B cell (primary cell): ENCODE data around the gene ANKHD1. TPM values are rescaled to one million over a fixed set of nuclear protein-coding genes. Genes with fewer than 3 reads are reported as not detected.

Experiments used
- ATAC-seq: fragments of 200-7000 bp; cut with Tn5 transposase; one replicate; pipeline ENCODE4 v1.10.0; 2021; ENCODE audit warnings: low read depth, mild to moderate bottlenecking, moderate number of reproducible peaks, moderate library complexity
- CTCF ChIA-PET: fragments of 350-600 bp; sonication (Branson Sonifier 250); formaldehyde crosslinking; loops from one replicate; lab custom pipeline; 2021; ENCODE audit warnings: antibody characterized with exemption, inconsistent platforms; lab: Charles Lee
- POLR2A ChIA-PET: fragments of 350-600 bp; sonication (Branson Sonifier 250); formaldehyde crosslinking; loops from one replicate; lab custom pipeline; 2021; ENCODE audit warnings: antibody characterized with exemption; lab: Charles Lee
- DNase-seq: peaks from one replicate; pipeline ENCODE4 v3.0.0; 2013
- H2AFZ ChIP-seq: 2 replicates; pipeline ENCODE4 v1.6.1; 2012; ENCODE audit warnings: mild to moderate bottlenecking, low read depth, low read length; ENCODE audit not compliant: insufficient read depth, poor library complexity, severe bottlenecking
- H3K27ac ChIP-seq, 2 donors: 1 replicate in 1 of 2; 2 replicates in 1 of 2; pipeline ENCODE4 v1.5.1; 2012 to 2013; ENCODE audit warnings: low read length in 2 of 2, mild to moderate bottlenecking in 2 of 2, moderate library complexity in 1 of 2
- H3K27me3 ChIP-seq, 4 experiments: fragments of 200-600 bp in 1 of 4; sonication (generic) in 1 of 4; replicated peaks in 1 of 4; 1 replicate in 2 of 4; 2 replicates in 2 of 4; pipeline versions ENCODE4 v1.6.1 to v1.7.0; 2013 to 2016; ENCODE audit warnings: low read length in 3 of 4, mild to moderate bottlenecking in 2 of 4, mixed read lengths in 1 of 4, moderate library complexity in 1 of 4; ENCODE audit not compliant: insufficient read depth in 4 of 4, control insufficient read depth in 3 of 4; ENCODE audit errors: control extremely low read depth in 1 of 4
- H3K36me3 ChIP-seq, 2 experiments: replicated peaks in 1 of 2; 1 replicate in 1 of 2; 2 replicates in 1 of 2; pipeline versions ENCODE4 v1.6.1 to v1.7.1; 2013; ENCODE audit warnings: low read length in 1 of 2; ENCODE audit not compliant: insufficient read depth in 2 of 2, control insufficient read depth in 1 of 2; ENCODE audit errors: control extremely low read depth in 1 of 2, extremely low read depth in 1 of 2
- H3K4me1 ChIP-seq, 2 donors: fragments of 200-600 bp in 1 of 2; sonication (generic) in 1 of 2; 1 replicate in 1 of 2; 2 replicates in 1 of 2; pipeline versions ENCODE4 v1.5.1 to v1.6.1; 2013 to 2017; ENCODE audit warnings: low read length in 2 of 2; ENCODE audit not compliant: control insufficient read depth in 2 of 2, insufficient read depth in 2 of 2
- H3K4me2 ChIP-seq: replicated peaks from 2 replicates; pipeline ENCODE3; 2012; ENCODE audit warnings: mild to moderate bottlenecking, low read depth, low read length; ENCODE audit not compliant: poor library complexity, severe bottlenecking
- H3K4me3 ChIP-seq, 5 experiments: fragments of 200-600 bp in 1 of 5; sonication (generic) in 1 of 5; 1 replicate in 3 of 5; 2 replicates in 2 of 5; pipeline versions ENCODE4 v1.5.1 to v1.7.0; 2011 to 2016; ENCODE audit warnings: low read length in 4 of 5, mild to moderate bottlenecking in 4 of 5, low read depth in 2 of 5, control low read depth in 1 of 5, moderate library complexity in 1 of 5; ENCODE audit not compliant: insufficient read depth in 1 of 5; ENCODE audit errors: control extremely low read depth in 1 of 5, extremely low read depth in 1 of 5
- H3K79me2 ChIP-seq: fragments of 200-600 bp; sonication (generic); one replicate; pipeline ENCODE4 v1.6.0; 2016; ENCODE audit warnings: low read length; ENCODE audit not compliant: control insufficient read depth, insufficient read depth
- H3K9ac ChIP-seq: fragments of 200-600 bp; sonication (generic); 2 replicates; pipeline ENCODE4 v1.6.1; 2017; ENCODE audit warnings: mild to moderate bottlenecking, low read length, moderate library complexity
- H3K9me3 ChIP-seq, 3 donors: one replicate each; pipeline versions ENCODE4 v1.6.1 to v1.7.1; 2013; ENCODE audit warnings: low read length in 2 of 3; ENCODE audit not compliant: control insufficient read depth in 2 of 3, insufficient read depth in 1 of 3; ENCODE audit errors: control extremely low read depth in 1 of 3
- H4K20me1 ChIP-seq: 2 replicates; pipeline ENCODE4 v1.6.0; 2012; ENCODE audit warnings: mild to moderate bottlenecking, low read length; ENCODE audit not compliant: insufficient read depth, control insufficient read depth, poor library complexity, severe bottlenecking
- H3K27ac Mint-ChIP-seq: one replicate; pipeline ENCODE4 v1.8.0; 2021; ENCODE audit warnings: mixed read lengths
- H3K27me3 Mint-ChIP-seq: one replicate; pipeline ENCODE4 v1.8.0; 2021; ENCODE audit warnings: mixed read lengths
- H3K4me1 Mint-ChIP-seq: one replicate; pipeline ENCODE4 v1.8.0; 2021; ENCODE audit warnings: mixed read lengths
- H3K4me3 Mint-ChIP-seq: one replicate; pipeline ENCODE4 v1.8.0; 2021; ENCODE audit warnings: mixed read lengths
- H3K9me3 Mint-ChIP-seq: one replicate; pipeline ENCODE4 v1.8.0; 2022; ENCODE audit warnings: mixed read lengths; ENCODE audit not compliant: insufficient read depth
- CTCF ChIP-seq: fragments of 200-600 bp; IDR thresholded peaks from one replicate; pipeline ENCODE4 v1.8.0; 2022; ENCODE audit warnings: antibody characterized with exemption, mild to moderate bottlenecking
- EZH2 ChIP-seq: IDR thresholded peaks from 2 replicates; pipeline ENCODE4 v1.6.1; 2012; ENCODE audit warnings: borderline replicate concordance, low read depth, mild to moderate bottlenecking, moderate library complexity, low read length; ENCODE audit not compliant: insufficient read depth, poor library complexity, severe bottlenecking
- WGBS: methylation state at CpG from one replicate; pipeline ENCODE4 v1.1.5; 2013; ENCODE audit warnings: missing lambda C conversion rate; ENCODE audit not compliant: insufficient coverage; 5-methylcytosine and 5-hydroxymethylcytosine counted together
- intact Hi-C: fragments of 100-400 bp; cut with micrococcal nuclease; formaldehyde crosslinking; loops from one replicate; pipeline ENCODE4 v1.10.0; 2022
- polyA plus RNA-seq: library from polyadenylated mRNA; depleted of rRNA; stranded (reverse); fragments of >200 nt; gene quantifications from 2 replicates; pipeline ENCODE4 v1.2.3, GENCODE V29; 2012
- total RNA-seq, 2 donors: library from RNA; stranded (reverse); fragments of 120-200 nt in 1 of 2; gene quantifications; 1 replicate in 1 of 2; 2 replicates in 1 of 2; pipeline versions ENCODE4 v1.2.3 to v1.2.4, GENCODE V29; 2013 to 2022

The ANKHD1 gene
- total and polyA plus RNA-seq, 2 donors (not counting 1 experiment from before 2014, with no cell fraction given) = 96.3 to 246 TPM

- no peaks in the 10 kb centered on the region for H3K9me3 Mint-ChIP-seq
- TF ChIP-seq CTCF = no peak
- no peak for TF ChIP-seq EZH2
- H3K4me1 Mint-ChIP-seq = peaks cover 2% of the 10 kb centered on the region
- intact Hi-C loops = no loop called here
- WGBS = no CpG with 5 or more reads among the region's 1 CpG
- H3K36me3 ChIP-seq = peaks cover 2 to 16% of the 10 kb centered on the region in 2 experiments
- no peak overlapping the region for H3K4me2 ChIP-seq
- no peak overlapping the region for H3K27ac Mint-ChIP-seq
- peaks cover 7% of the 10 kb centered on the region for H4K20me1 ChIP-seq
- no peak overlapping the region for H3K4me3 ChIP-seq
- no peaks in the 10 kb centered on the region for H3K27me3 Mint-ChIP-seq
- no peaks in the 10 kb centered on the region for H3K79me2 ChIP-seq
- no peak overlapping the region for H3K9ac ChIP-seq
- no peaks in the 10 kb centered on the region for H3K4me1 ChIP-seq
- H3K9me3 ChIP-seq = no peaks in the 10 kb centered on the region
- no peak overlapping the region for H3K27ac ChIP-seq
- DNase-seq (no peak), ATAC-seq (no peak)
- no peaks in the 10 kb centered on the region for H3K27me3 ChIP-seq
- H2AFZ ChIP-seq = no peak overlapping the region
- ChIA-PET CTCF (no interaction called here), POLR2A (no interaction called here)
- no peak overlapping the region for H3K4me3 Mint-ChIP-seq
Measured at GRCh38 chr5:140466981-140467742, 65.5 kb downstream of the ANKHD1 start.

- no peaks in the 10 kb centered on the region for H3K27me3 Mint-ChIP-seq
- ATAC-seq = no peak
- POLR2A ChIA-PET = no interaction called here
- peaks cover 2% of the 10 kb centered on the region for H3K4me1 Mint-ChIP-seq
- no peak for DNase-seq
- no peak overlapping the region for H2AFZ ChIP-seq
- intact Hi-C loops = no loop called here
- H3K27ac ChIP-seq = no peak overlapping the region
- H3K79me2 ChIP-seq = no peaks in the 10 kb centered on the region
- no CpG with 5 or more reads among the region's 3 CpGs for WGBS
- H4K20me1 ChIP-seq = peaks cover 7% of the 10 kb centered on the region
- CTCF ChIA-PET = no interaction called here
- H3K9me3 Mint-ChIP-seq = no peaks in the 10 kb centered on the region
- TF ChIP-seq CTCF (no peak), EZH2 (no peak)
- H3K36me3 ChIP-seq = peaks cover 2 to 17% of the 10 kb centered on the region in 2 experiments
- H3K4me1 ChIP-seq = no peaks in the 10 kb centered on the region
- no peak overlapping the region for H3K4me3 Mint-ChIP-seq
- no peaks in the 10 kb centered on the region for H3K27me3 ChIP-seq
- no peak overlapping the region for H3K9ac ChIP-seq
- H3K4me2 ChIP-seq = no peak overlapping the region
- H3K9me3 ChIP-seq = no peaks in the 10 kb centered on the region
- H3K4me3 ChIP-seq = no peak overlapping the region
- H3K27ac Mint-ChIP-seq = no peak overlapping the region
Measured at GRCh38 chr5:140468188-140468587, 66.6 kb downstream of the ANKHD1 start.
